NB4 (cell line): ENCODE results near the gene SYT2.
"Not testable (repeated sequence)": the region's sequence is repeated elsewhere in the genome, so short reads cannot be mapped to it uniquely, and the experiment has no call there.

Experiments
- DNase-seq: peaks from one replicate; pipeline ENCODE4 v3.0.0; 2010; ENCODE audit warnings: low read depth
- H3K4me3 ChIP-seq: one replicate; pipeline ENCODE4 v1.5.1; 2011; ENCODE audit warnings: mild to moderate bottlenecking, low read depth, low read length, moderate library complexity
- MYC ChIP-seq: IDR thresholded peaks from 2 replicates; pipeline ENCODE4 v1.6.1; 2011; ENCODE audit warnings: low read depth, low read length
- POLR2A ChIP-seq: IDR thresholded peaks from 2 replicates; pipeline ENCODE4 v1.6.1; 2011; ENCODE audit warnings: mild to moderate bottlenecking; ENCODE audit not compliant: insufficient read length; ENCODE audit errors: extremely low read depth
- TF ChIP-seq, protein P1 (sequence below): IDR thresholded peaks from one replicate; pipeline ENCODE4 v1.5.1; 2012; ENCODE audit warnings: low read depth, low read length
- TF ChIP-seq, protein P2 (sequence below): IDR thresholded peaks from 2 replicates; pipeline ENCODE4 v1.6.1; 2011; ENCODE audit warnings: low read depth, low read length

SYT2 gene

GRCh38 chr1:202561726-202562443, 148.4 kb downstream of the SYT2 start:
- no peak for TF ChIP-seq POLR2A
- no peak for TF ChIP-seq MYC
- TF ChIP-seq, protein P1, sequence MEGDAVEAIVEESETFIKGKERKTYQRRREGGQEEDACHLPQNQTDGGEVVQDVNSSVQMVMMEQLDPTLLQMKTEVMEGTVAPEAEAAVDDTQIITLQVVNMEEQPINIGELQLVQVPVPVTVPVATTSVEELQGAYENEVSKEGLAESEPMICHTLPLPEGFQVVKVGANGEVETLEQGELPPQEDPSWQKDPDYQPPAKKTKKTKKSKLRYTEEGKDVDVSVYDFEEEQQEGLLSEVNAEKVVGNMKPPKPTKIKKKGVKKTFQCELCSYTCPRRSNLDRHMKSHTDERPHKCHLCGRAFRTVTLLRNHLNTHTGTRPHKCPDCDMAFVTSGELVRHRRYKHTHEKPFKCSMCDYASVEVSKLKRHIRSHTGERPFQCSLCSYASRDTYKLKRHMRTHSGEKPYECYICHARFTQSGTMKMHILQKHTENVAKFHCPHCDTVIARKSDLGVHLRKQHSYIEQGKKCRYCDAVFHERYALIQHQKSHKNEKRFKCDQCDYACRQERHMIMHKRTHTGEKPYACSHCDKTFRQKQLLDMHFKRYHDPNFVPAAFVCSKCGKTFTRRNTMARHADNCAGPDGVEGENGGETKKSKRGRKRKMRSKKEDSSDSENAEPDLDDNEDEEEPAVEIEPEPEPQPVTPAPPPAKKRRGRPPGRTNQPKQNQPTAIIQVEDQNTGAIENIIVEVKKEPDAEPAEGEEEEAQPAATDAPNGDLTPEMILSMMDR, result no peak
- DNase-seq, result no peak
- no peak overlapping the region for H3K4me3 ChIP-seq

DNA sequence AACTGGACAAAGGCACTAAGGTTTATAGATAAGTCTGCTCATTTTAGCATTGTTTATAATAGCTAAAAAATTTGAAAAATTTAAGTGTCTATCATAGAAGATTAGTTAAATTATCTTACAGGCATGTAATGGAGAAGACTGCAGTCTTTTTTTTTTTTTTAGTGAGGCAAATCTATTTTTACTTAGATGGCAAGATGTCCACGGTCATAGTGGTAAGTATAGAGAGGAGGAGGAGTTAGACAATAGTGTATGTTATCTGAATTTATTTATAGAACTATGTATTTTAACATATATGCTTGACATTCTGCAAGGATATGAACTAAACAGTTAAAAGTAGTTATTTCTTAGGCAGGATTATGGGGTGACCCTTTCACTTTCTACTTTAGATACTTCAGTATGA, 149.0 kb downstream of the SYT2 start:
- no peak overlapping the region for H3K4me3 ChIP-seq
- DNase-seq, result no peak
- TF ChIP-seq MYC, result no peak
- TF ChIP-seq, protein P1, result no peak
- TF ChIP-seq, protein P2, sequence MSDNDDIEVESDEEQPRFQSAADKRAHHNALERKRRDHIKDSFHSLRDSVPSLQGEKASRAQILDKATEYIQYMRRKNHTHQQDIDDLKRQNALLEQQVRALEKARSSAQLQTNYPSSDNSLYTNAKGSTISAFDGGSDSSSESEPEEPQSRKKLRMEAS, result no peak
- no peak for TF ChIP-seq POLR2A

GRCh38 chr1:202557662-202558061, 152.6 kb downstream of the SYT2 start:
- DNase-seq, H3K4me3 ChIP-seq: not testable (repeated sequence)

GRCh38 chr1:202556037-202556436, 154.2 kb downstream of the SYT2 start:
- not testable (repeated sequence) for H3K4me3 ChIP-seq, DNase-seq

- not testable (repeated sequence) for DNase-seq, H3K4me3 ChIP-seq
Observed at GRCh38 chr1:202554619-202555018, 155.6 kb downstream of the SYT2 start.

GRCh38 chr1:202553560-202554038, 156.7 kb downstream of the SYT2 start:
- DNase-seq, result peak; percentile 89
- H3K4me3 ChIP-seq, result no peak overlapping the region
- TF ChIP-seq, protein P1, result no peak
- no peak for TF ChIP-seq POLR2A
- TF ChIP-seq MYC, result no peak
- TF ChIP-seq, protein P2, result no peak

DNA sequence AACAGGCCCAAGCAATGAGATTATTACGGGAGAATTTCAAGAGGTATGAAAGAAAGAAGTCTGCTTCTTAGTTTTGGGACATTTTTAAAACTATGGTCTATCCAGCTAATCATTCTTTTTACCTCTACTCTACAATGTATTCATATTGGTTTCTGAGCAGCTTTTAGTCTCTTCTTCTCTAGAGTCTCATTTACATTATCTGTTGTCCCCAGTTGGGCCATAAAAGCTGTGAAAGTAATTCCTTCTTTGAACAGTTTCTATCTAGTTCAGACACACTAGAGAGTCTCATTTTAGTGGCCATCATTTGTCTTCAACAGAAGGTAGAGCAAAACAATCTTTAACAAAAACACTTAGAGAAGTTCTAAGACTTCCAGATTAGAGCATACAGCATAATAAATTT, 157.2 kb downstream of the SYT2 start:
- not testable (repeated sequence) for DNase-seq

DNA sequence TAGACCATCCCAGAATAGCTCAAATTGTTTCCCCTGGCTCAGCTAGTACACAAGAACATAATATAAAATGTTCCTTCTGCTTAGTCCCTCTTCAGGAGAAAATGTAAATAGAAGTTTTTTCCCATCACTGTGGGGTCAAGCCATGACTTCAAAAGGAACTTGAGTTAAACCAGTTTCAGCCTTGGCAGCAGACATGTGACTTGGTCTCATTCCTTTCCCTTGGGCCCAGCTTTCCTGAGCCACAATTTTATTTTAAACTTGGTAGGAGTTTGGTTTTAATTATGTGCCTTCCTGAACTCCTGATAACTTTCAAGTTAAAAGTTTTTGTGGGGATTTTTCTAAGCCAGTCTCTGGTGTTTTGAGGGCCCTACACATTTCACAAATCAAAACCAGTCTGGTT, 157.6 kb downstream of the SYT2 start:
- not testable (repeated sequence) for DNase-seq, H3K4me3 ChIP-seq

More for the DNA sequence above, 157.2 kb downstream of the SYT2 start:
- H3K4me3 ChIP-seq, result not testable (repeated sequence)

GRCh38 chr1:202551683-202552082, 158.6 kb downstream of the SYT2 start:
- no peak for DNase-seq
- H3K4me3 ChIP-seq, result no peak overlapping the region
- TF ChIP-seq MYC, result no peak
- TF ChIP-seq, protein P2, result no peak
- no peak for TF ChIP-seq POLR2A
- TF ChIP-seq, protein P1, result no peak

DNA sequence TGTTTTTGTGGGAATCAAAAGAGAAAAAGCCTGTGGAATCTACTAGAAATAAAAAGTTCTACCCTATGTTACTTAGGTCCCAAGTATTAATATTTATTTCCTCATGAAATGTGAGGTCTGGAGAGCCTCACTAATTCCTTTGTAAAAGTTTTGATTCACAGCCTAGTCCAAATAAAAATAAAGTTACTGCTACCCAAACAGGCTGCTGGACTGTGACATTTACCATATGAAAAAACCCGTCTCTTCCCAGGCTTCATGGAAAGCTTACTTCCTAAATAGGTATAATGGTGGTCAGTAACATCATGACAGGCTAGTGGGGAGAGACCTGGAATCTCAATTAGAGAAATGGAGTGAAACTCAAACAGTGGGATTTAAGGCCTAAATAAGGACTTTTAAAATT, 160.2 kb downstream of the SYT2 start:
- DNase-seq, H3K4me3 ChIP-seq: not testable (repeated sequence)
